Natural killer cell (primary cell): ENCODE results near the gene CAMTA2. TPM values are rescaled to one million over a fixed set of nuclear protein-coding genes. Genes with fewer than 3 reads are reported as not detected.

Experiments used
- ATAC-seq, 3 donors: fragments of 150-1000 bp in 2 of 3; fragments of 200-7000 bp in 1 of 3; cut with Tn5 transposase; 1 replicate in 1 of 3; 2 replicates in 2 of 3; pipeline ENCODE4 v1.10.0; 2021; ENCODE audit warnings: mild to moderate bottlenecking in 2 of 3, moderate library complexity in 2 of 3
- DNase-seq, 2 donors: peaks; one replicate each; pipeline versions ENCODE4 v3.0.0 to v3.0.0-alpha.2; 2013 to 2021; ENCODE audit warnings: mixed read lengths in 1 of 2
- H3K27ac ChIP-seq: one replicate; pipeline ENCODE4 v1.5.1; 2013; ENCODE audit warnings: mild to moderate bottlenecking, low read length
- H3K27me3 ChIP-seq: one replicate; pipeline ENCODE4 v1.6.1; 2013; ENCODE audit warnings: low read length; ENCODE audit not compliant: control insufficient read depth, insufficient read depth
- H3K36me3 ChIP-seq: one replicate; pipeline ENCODE4 v1.6.1; 2013; ENCODE audit warnings: low read length; ENCODE audit not compliant: control insufficient read depth, insufficient read depth
- H3K4me1 ChIP-seq: one replicate; pipeline ENCODE4 v1.6.1; 2013; ENCODE audit warnings: low read length; ENCODE audit not compliant: control insufficient read depth, insufficient read depth
- H3K4me3 ChIP-seq: one replicate; pipeline ENCODE4 v1.5.1; 2013; ENCODE audit warnings: low read length
- H3K9me3 ChIP-seq: one replicate; pipeline ENCODE4 v1.6.1; 2013; ENCODE audit warnings: low read length; ENCODE audit not compliant: control insufficient read depth, insufficient read depth
- H3K27ac Mint-ChIP-seq, 2 donors: one replicate each; pipeline ENCODE4 v1.8.0; 2022; ENCODE audit warnings: mild to moderate bottlenecking in 2 of 2, mixed read lengths in 2 of 2, moderate library complexity in 1 of 2
- H3K27me3 Mint-ChIP-seq, 2 donors: one replicate each; pipeline ENCODE4 v1.8.0; 2022; ENCODE audit warnings: low read depth in 2 of 2, mixed read lengths in 2 of 2
- H3K36me3 Mint-ChIP-seq: one replicate; pipeline ENCODE4 v1.8.0; 2022; ENCODE audit warnings: mixed read lengths
- H3K4me1 Mint-ChIP-seq, 2 donors: one replicate each; pipeline ENCODE4 v1.8.0; 2022; ENCODE audit warnings: mixed read lengths in 2 of 2
- H3K4me3 Mint-ChIP-seq: one replicate; pipeline ENCODE4 v1.8.0; 2022; ENCODE audit warnings: mild to moderate bottlenecking, moderate library complexity, mixed read lengths
- H3K9me3 Mint-ChIP-seq, 2 donors: one replicate each; pipeline ENCODE4 v1.8.0; 2022; ENCODE audit warnings: mixed read lengths in 2 of 2
- CTCF ChIP-seq: fragments of 200-600 bp; IDR thresholded peaks from one replicate; pipeline ENCODE4 v1.8.0; 2022; ENCODE audit warnings: antibody characterized with exemption
- WGBS: methylation state at CpG from one replicate; pipeline ENCODE4 v1.1.7; 2013; ENCODE audit warnings: missing lambda C conversion rate; ENCODE audit not compliant: insufficient coverage; 5-methylcytosine and 5-hydroxymethylcytosine counted together
- intact Hi-C: fragments of 100-400 bp; cut with micrococcal nuclease; formaldehyde crosslinking; loops from one replicate; pipeline ENCODE4 v1.14.2; 2022
- total RNA-seq, 4 donors: library from RNA; stranded (reverse); fragments of 120-200 nt in 1 of 4; gene quantifications; one replicate each; pipeline versions ENCODE4 v1.2.3 to v1.2.4, GENCODE V29; 2013 to 2022

Gene CAMTA2
- total RNA-seq = 10 to 100 TPM; 56.2 to 69.5 (median 69.4) TPM
- total RNA-seq (2013) = 10.9 TPM

DNA sequence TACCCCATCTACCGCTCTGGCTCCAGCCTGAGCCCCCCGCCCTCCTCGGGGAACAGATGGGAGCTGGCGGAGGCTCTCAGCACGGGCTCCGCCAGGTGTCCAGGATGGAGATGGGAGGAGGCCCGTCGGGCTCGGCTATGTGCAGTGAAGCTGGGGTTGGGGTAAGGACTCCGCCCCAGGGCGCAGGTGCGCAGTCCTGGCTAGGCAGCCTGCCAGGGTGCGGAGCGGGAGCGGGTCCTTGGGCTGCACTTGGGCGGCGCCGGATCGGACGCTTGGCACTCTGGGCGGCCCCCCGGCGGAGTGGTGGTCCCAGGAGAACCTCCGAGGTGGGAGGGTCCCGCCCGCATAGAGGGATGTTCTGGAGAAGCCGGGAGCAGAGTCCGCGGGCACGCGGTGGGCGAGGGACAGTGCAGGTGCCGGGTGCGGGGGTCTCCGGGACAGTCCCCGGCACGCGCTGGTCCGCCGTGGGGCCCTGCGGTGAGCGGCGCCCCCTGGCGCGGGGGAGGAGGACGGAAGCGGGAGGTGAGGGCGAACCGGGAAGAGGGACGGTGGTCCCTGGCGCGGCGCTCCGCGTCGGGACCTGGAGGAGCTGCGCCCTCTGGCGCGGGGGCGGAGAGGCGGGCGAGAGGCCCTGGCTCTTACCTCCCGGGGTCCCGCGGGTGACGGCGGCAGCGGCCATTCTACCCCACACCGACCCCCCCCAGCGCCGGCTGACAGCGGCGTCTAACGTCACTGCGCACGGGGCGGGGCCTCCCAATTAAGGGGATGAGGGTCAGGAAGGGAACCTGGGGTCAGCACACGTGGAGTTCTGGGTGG is at the start of gene CAMTA2:
Gene CAMTA2 (minus strand): TSS at position 725 of the 816 bp plus-strand sequence. CDS start 1,453 bp downstream, outside the sequence.
- peaks cover 11% of the 10 kb centered on the region for H3K36me3 ChIP-seq
- WGBS = 2% methylated on average over 78 of the region's 78 CpGs
- peaks cover 28% of the 10 kb centered on the region for H3K4me1 ChIP-seq
- Mint-ChIP-seq H3K27ac (peak within 1 kb of the TSS; percentile 91 to 96), H3K4me1 (peaks cover 36 to 37% of the 10 kb centered on the region in 2 donors), H3K4me3 (peak within 1 kb of the TSS; percentile 92), H3K36me3 (no peaks in the 10 kb centered on the region), H3K27me3 (no peaks in the 10 kb centered on the region), H3K9me3 (no peaks in the 10 kb centered on the region)
- H3K27me3 ChIP-seq = no peaks in the 10 kb centered on the region
- peak; percentile 92 to 94 (median 93) for ATAC-seq
- peak; percentile 78 for TF ChIP-seq CTCF
- intact Hi-C loops = loop anchor here (2.0 kb wide), 1 partner anchor 84 kb away; the partner anchor contains the start of gene CHRNE
- peak within 1 kb of the TSS; percentile 88 for H3K4me3 ChIP-seq
- DNase-seq = peak; percentile 86 to 91
- no peaks in the 10 kb centered on the region for H3K9me3 ChIP-seq
- H3K27ac ChIP-seq = peak within 1 kb of the TSS; percentile 88

GRCh38 chr17:5035315-5035714 is 47.8 kb upstream of the CAMTA2 start, which contains the start of gene SLC52A1:
Gene SLC52A1, minus strand, starts transcription at chr17:5035426. Its CDS starts 820 bp downstream, at chr17:5034606.
- H3K27ac Mint-ChIP-seq = no peak within 1 kb of the TSS

GRCh38 chr17:5034651-5035050 is 47.2 kb upstream of the CAMTA2 start:
- Histone ChIP-seq H3K4me3 (no peak overlapping the region), H3K27ac (no peak overlapping the region), H3K9me3 (no peaks in the 10 kb centered on the region), H3K4me1 (peaks cover 14% of the 10 kb centered on the region), H3K27me3 (no peaks in the 10 kb centered on the region), H3K36me3 (no peaks in the 10 kb centered on the region)
- 89% methylated on average over 14 of the region's 14 CpGs for WGBS
- Mint-ChIP-seq H3K4me1 (peaks cover 6 to 13% of the 10 kb centered on the region in 2 donors), H3K27ac (no peak overlapping the region), H3K36me3 (no peaks in the 10 kb centered on the region), H3K9me3 (no peaks in the 10 kb centered on the region), H3K4me3 (no peak overlapping the region), H3K27me3 (peaks cover 0 to 7% of the 10 kb centered on the region in 2 donors)
- no peak for TF ChIP-seq CTCF
- no peak for ATAC-seq
- intact Hi-C loops = no loop called here
- DNase-seq = no peak

More at GRCh38 chr17:5035315-5035714, 47.8 kb upstream of the CAMTA2 start, which contains the start of gene SLC52A1:
- H3K9me3 Mint-ChIP-seq = no peaks in the 10 kb centered on the region
- peaks cover 6 to 13% of the 10 kb centered on the region in 2 donors for H3K4me1 Mint-ChIP-seq
- 13% methylated on average over 23 of the region's 24 CpGs for WGBS
- no peak for TF ChIP-seq CTCF
- no peaks in the 10 kb centered on the region for H3K36me3 ChIP-seq
- no peak within 1 kb of the TSS for H3K4me3 Mint-ChIP-seq
- H3K36me3 Mint-ChIP-seq = no peaks in the 10 kb centered on the region
- no peak within 1 kb of the TSS for H3K27ac ChIP-seq
- no peak for ATAC-seq
- intact Hi-C loops = no loop called here
- peaks cover 14% of the 10 kb centered on the region for H3K4me1 ChIP-seq
- no peak for DNase-seq
- H3K27me3 ChIP-seq = no peaks in the 10 kb centered on the region
- H3K27me3 Mint-ChIP-seq = peaks cover 0 to 7% of the 10 kb centered on the region in 2 donors
- H3K9me3 ChIP-seq = no peaks in the 10 kb centered on the region
- no peak within 1 kb of the TSS for H3K4me3 ChIP-seq
